DMS 273 (cell line): ENCODE measurements around the gene NAXD.
"Not testable (repeated sequence)": the region's sequence is repeated elsewhere in the genome, so short reads cannot be mapped to it uniquely, and the experiment has no call there.

Source experiments
- DNase-seq: peaks from one replicate; lab custom pipeline; 2025; ENCODE audit not compliant: unreplicated experiment; lab: John Stamatoyannopoulos, UW

Gene NAXD

DNA sequence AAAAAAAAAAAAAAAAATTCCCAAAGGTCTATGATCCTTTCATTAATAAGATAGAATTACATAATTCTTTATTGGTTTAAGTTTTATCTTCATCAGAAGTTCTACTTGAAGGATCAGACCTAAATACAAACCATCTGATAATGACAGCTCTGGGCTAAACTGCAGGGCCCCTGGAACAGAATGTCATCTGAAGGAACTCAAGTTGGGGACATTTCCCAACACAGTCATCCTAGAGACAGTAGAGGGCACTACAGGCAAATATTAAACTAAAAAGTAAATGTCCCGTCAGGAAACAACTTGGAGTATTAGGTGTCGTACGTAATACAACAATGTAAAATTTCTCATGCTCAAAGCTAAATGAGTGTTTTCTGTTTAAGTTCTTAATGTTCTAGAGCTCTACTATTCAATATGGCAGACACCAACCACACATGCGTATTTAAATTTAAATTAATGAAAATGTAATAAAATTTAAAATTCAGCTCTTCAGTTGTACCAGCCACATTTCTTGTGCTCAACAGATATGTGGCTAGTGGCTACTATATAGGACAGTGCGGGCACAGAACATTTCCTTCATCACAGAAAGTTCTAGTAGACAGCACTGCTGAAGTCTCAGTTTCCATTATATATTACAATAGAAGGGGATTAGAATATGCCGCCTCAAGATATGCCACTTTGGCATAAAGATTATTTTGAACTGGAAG is 21.8 kb upstream of the NAXD start:
- peak; percentile 69 for DNase-seq

GRCh38 chr13:110597041-110597689 is 18.2 kb upstream of the NAXD start:
- no peak for DNase-seq

DNA sequence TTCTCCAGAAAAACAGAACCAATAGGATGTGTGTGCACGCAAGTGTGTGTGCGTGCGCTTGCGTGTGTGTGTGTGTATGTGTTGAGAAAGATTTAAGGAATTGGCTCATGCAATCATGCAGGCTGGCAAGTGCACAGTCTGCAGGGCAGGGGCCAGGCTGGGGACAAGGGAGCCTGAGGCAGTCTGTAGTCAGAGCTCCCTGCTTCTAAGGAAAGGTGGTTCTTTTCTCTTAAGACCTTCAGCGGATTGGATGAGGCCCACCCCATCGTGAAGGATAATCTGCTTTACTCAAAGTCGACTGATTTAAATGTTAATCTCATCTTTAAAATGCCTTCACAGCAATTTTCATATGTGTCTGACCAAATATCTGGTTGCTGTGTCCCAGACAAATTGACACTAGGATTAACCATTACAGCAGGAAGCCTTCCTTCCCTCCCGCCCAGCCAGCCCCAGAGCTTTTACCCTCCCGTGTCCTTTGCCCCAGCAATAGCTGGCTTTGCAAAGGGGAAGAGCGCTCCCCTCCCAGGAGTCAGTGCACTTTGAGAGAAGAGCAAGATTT is 15.0 kb upstream of the NAXD start:
- DNase-seq = no peak

GRCh38 chr13:110600980-110601379 is 14.4 kb upstream of the NAXD start:
- DNase-seq = no peak

- no peak for DNase-seq
Measured at GRCh38 chr13:110605132-110605531, 10.2 kb upstream of the NAXD start.

GRCh38 chr13:110606281-110606680 is 9.1 kb upstream of the NAXD start:
- DNase-seq = not testable (repeated sequence)

DNA sequence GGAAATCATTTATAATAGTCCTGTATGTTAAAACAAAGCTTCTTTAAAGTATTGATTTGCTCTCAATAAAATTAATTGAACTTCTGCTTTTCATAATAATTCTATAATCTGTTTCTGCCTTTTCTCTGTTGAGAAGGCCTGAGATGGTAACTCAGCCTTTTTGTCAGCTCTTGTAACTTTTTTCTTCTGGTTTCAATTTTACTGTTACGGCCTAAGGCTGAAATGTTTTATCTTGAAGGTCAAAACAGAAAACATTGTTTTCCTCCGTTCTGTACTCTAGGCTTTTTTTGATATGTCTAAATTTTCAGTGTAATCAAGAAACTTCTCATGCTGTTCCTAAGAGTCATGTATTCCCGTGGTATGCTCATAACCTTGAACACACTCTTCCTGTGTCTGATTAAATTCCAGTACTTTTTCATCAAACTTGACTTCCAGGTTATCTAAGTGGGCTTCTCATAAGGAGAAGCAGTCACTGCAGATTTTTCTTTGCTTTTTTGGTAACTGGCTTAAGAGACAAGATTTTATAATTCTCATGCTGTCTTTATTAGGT is 7.6 kb upstream of the NAXD start:
- DNase-seq = no peak

DNA sequence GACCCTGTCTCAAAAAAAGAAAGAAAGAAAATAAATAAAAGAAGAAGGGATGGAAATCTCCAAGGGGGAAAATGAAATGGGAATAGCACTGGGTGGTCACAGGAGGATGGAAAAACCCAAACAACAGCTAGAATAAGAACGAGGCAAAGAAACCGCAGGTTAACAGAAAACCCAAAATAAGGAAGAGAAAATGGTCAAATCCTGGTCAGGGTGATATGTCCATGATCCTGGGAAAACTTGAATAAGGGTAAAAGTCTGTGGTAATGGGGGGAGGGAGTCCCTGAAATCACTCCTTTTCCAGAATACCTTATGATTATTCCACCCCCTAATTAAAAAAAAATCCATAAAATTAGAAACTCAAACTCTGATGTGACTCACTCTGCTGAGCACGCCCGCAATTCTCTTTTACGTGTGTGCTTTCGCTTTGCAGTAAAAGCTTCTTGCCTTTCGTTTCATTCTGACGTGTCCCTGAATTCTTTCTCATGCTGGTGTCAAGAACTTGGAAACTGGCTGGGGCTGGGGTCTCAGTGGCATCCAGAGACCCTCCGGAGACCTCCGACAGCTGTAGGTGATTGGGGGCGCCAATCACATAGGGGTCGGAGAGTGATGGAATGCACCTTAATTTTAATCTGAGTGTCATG is 4.3 kb upstream of the NAXD start:
- DNase-seq = no peak

GRCh38 chr13:110615005-110615321 is 382 bp upstream of the NAXD start:
- no peak for DNase-seq

GRCh38 chr13:110616103-110617101 is 1.1 kb downstream of the NAXD start:
- DNase-seq = peak; percentile 56

GRCh38 chr13:110617321-110618072 is 2.2 kb downstream of the NAXD start:
- DNase-seq = peak; percentile 64

GRCh38 chr13:110618167-110618566 is 2.8 kb downstream of the NAXD start:
- no peak for DNase-seq

- DNase-seq = no peak
Measured at GRCh38 chr13:110618780-110619179, 3.4 kb downstream of the NAXD start.

DNA sequence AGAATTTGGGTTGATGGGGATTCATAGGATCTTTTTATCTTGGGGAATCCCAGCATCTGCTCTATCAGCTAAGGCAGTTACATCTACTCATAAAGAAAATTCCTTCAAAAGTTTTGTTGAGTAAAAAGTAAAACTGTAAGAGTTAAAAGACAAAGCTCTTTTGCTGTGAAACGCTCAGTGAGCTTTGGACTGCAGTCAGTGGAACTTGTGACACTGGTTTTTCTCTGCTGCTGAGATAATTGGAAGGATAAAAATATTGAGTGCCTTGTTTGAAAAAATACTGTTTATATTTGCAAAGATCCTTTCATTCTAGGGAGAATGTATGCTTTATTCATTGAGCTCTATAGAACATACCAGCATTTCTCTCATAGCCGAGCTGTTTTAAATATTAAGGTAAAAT is 5.3 kb downstream of the NAXD start:
- DNase-seq = no peak

DNA sequence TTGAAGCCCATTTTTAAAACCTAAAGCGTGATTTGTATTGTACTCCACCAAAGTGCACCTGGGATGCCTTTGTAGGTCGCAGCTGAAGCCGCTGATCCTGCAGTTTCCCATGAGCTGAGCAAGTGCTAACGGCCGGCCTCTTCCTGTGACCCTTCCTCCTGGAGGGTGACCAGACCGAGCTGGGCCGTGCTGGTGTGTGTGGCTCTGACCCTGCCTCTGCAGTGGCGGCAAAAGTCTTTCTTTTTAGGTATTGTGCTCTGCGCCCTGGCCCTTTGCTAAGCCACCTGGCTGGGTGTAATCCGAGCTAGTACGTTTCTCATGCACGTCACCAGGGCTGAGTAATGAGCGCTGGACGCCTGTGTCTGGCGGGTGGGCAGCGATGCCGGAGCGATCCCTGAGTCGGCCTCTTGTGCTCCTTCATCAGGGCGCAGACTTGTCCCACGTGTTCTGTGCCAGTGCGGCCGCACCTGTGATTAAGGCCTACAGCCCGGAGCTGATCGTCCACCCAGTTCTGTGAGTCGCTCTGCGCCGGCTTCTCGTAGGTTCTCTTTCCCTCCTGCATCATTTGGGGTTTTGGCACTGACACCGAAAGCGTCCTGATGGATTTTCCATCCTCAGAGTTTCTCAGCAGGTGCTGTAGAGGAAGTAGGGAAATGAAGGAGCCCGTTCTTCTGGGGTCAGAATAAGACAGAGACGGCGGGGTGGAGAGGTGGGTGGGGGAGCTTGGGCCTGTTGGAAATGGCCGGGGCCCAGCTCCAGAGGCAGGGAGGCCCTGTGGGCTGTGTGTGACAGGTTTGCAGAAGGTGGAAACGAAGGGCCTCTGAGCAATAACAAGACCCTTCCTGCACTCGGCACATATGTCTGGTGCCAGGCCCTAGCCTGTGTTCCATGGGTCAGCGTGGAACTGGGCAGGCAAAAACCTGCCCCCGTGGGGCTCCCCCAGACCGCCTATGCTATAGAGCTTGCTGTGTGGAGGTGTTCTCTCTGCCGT is 9.7 kb downstream of the NAXD start:
- no peak for DNase-seq

GRCh38 chr13:110625771-110626321 is 10.5 kb downstream of the NAXD start:
- no peak for DNase-seq

- no peak for DNase-seq
Measured at GRCh38 chr13:110626521-110626920, 11.2 kb downstream of the NAXD start.

- DNase-seq = no peak
Measured at GRCh38 chr13:110627351-110627750, 12.0 kb downstream of the NAXD start.
